K562 (cell line): ENCODE results near the gene TMEM217. TPM values are rescaled to one million over a fixed set of nuclear protein-coding genes. Genes with fewer than 3 reads are reported as not detected.
A peak's percentile ranks its signal among the peaks of the same experiment; 100 is the strongest.

Experiments used
- ARID1B ChIP-seq: fragments of 450-650 bp; IDR thresholded peaks from 2 replicates; pipeline ENCODE4 v1.6.1; 2016; ENCODE audit warnings: antibody characterized with exemption, mild to moderate bottlenecking, inconsistent platforms
- COPS2 ChIP-seq: fragments of 450-650 bp; conservative IDR thresholded peaks from 2 replicates; pipeline ENCODE4 v1.6.1; 2016; ENCODE audit warnings: mild to moderate bottlenecking, moderate library complexity
- DNMT1 ChIP-seq: fragments of 450-650 bp; IDR thresholded peaks from 2 replicates; pipeline ENCODE4 v1.6.1; 2016; ENCODE audit warnings: antibody characterized with exemption, mild to moderate bottlenecking
- GATA2 ChIP-seq: sonication (generic); formaldehyde crosslinking; IDR thresholded peaks from 2 replicates; pipeline ENCODE4 v1.4.0; 2020; ENCODE audit warnings: mild to moderate bottlenecking, missing genetic modification reagents
- HIVEP1 ChIP-seq: fragments of 250-450 bp; sonication (Bioruptor Pico); IDR thresholded peaks from 2 replicates; pipeline ENCODE4 v1.4.0; 2020; ENCODE audit warnings: mild to moderate bottlenecking
- HSF4 ChIP-seq: fragments of 250-450 bp; sonication (Bioruptor Pico); IDR thresholded peaks from 2 replicates; pipeline ENCODE4 v2.1.2; 2022; ENCODE audit warnings: mild to moderate bottlenecking, moderate library complexity, borderline replicate concordance
- LCOR ChIP-seq: sonication (generic); formaldehyde crosslinking; IDR thresholded peaks from 2 replicates; pipeline ENCODE4 v1.8.0; 2022; ENCODE audit warnings: mild to moderate bottlenecking, missing genetic modification reagents
- MECOM ChIP-seq: fragments of 250-450 bp; sonication (Bioruptor Pico); IDR thresholded peaks from 2 replicates; pipeline ENCODE4 v1.8.0; 2022; ENCODE audit warnings: inconsistent platforms
- NFIX ChIP-seq: fragments of 250-450 bp; sonication (Bioruptor Pico); IDR thresholded peaks from 2 replicates; pipeline ENCODE4 v1.4.0; 2020; ENCODE audit warnings: low read depth, mild to moderate bottlenecking, moderate library complexity
- NR0B1 ChIP-seq: fragments of 450-650 bp; IDR thresholded peaks from one replicate; pipeline ENCODE4 v1.6.1; 2018; ENCODE audit warnings: mild to moderate bottlenecking, moderate library complexity; ENCODE audit not compliant: partially characterized antibody
- RAD51 ChIP-seq: fragments of 450-650 bp; IDR thresholded peaks from 2 replicates; pipeline ENCODE4 v1.7.1; 2016; ENCODE audit warnings: low read depth, mild to moderate bottlenecking, borderline replicate concordance
- RBM25 ChIP-seq: fragments of 200-400 bp; formaldehyde crosslinking; IDR thresholded peaks from 2 replicates; pipeline ENCODE4 v1.6.1; 2018; ENCODE audit warnings: low read length, low read depth, moderate library complexity; ENCODE audit not compliant: severe bottlenecking
- SMAD1 ChIP-seq: fragments of 150-350 bp; IDR thresholded peaks from 2 replicates; pipeline ENCODE4 v1.6.1; 2014; ENCODE audit warnings: low read length, low read depth; ENCODE audit not compliant: partially characterized antibody
- SMAD2 ChIP-seq: fragments of 150-350 bp; IDR thresholded peaks from 2 replicates; pipeline ENCODE4 v1.6.1; 2014; ENCODE audit warnings: low read depth, mild to moderate bottlenecking, low read length
- SNIP1 ChIP-seq: fragments of 450-650 bp; IDR thresholded peaks from 2 replicates; pipeline ENCODE4 v1.7.1; 2017; ENCODE audit warnings: low read depth, mild to moderate bottlenecking
- THAP7 ChIP-seq: fragments of 250-450 bp; sonication (Bioruptor Pico); IDR thresholded peaks from 2 replicates; pipeline ENCODE4 v1.5.0; 2021
- ZNF121 ChIP-seq: sonication (generic); formaldehyde crosslinking; conservative IDR thresholded peaks from 2 replicates; pipeline ENCODE4 v1.8.0; 2022; ENCODE audit warnings: missing genetic modification reagents
- ZNF224 ChIP-seq: sonication (generic); formaldehyde crosslinking; IDR thresholded peaks from 2 replicates; pipeline ENCODE4 v1.8.0; 2022; ENCODE audit warnings: mild to moderate bottlenecking, missing genetic modification reagents
- ZNF3 ChIP-seq: fragments of 250-450 bp; sonication (Bioruptor Pico); IDR thresholded peaks from 2 replicates; pipeline ENCODE4 v1.5.0; 2021; ENCODE audit warnings: mild to moderate bottlenecking, moderate library complexity
- ZNF778 ChIP-seq: fragments of 450-650 bp; formaldehyde crosslinking; IDR thresholded peaks from 2 replicates; pipeline ENCODE4 v1.4.0; 2020; ENCODE audit warnings: mild to moderate bottlenecking, moderate library complexity
- polyA plus RNA-seq, 8 experiments: library from polyadenylated mRNA; depleted of rRNA in 4 of 8; stranded (reverse) in 5 of 8; unstranded in 3 of 8; fragments of >200 nt; fragmentation: Nextera tagmentation in 2 of 8; fragmentation: Illumina TruSeq in 1 of 8; extraction: Ambion mirVana in 2 of 8; extraction: Trizol in 1 of 8; gene quantifications; 2 replicates each; pipeline versions ENCODE4 v1.2.1 to v1.2.3, GENCODE V29; 2011 to 2014; ENCODE audit warnings: inconsistent platforms in 1 of 8, missing spikeins in 1 of 8
- total RNA-seq, 7 experiments: library from RNA; depleted of rRNA in 6 of 7; stranded (reverse); fragments of >200 nt in 6 of 7; fragmentation: Illumina TruSeq in 2 of 7; extraction: Trizol in 2 of 7; gene quantifications; 2 replicates each; pipeline versions ENCODE4 v1.2.1 to v1.2.3, GENCODE V29; 2011 to 2021; ENCODE audit warnings: low replicate concordance in 1 of 7
- TF ChIP-seq, protein P1 (sequence below): fragments of 450-650 bp; formaldehyde crosslinking; IDR thresholded peaks from 2 replicates; pipeline ENCODE4 v1.4.0; 2020; ENCODE audit warnings: mild to moderate bottlenecking, moderate library complexity
- TF ChIP-seq, protein P2 (sequence below): fragments of 250-450 bp; sonication (Bioruptor Pico); IDR thresholded peaks from 2 replicates; pipeline ENCODE4 v1.8.0; 2021; ENCODE audit warnings: mild to moderate bottlenecking, moderate library complexity
- TF ChIP-seq, protein P3 (sequence below): fragments of 450-650 bp; formaldehyde crosslinking; IDR thresholded peaks from 2 replicates; pipeline ENCODE4 v1.4.0; 2022; ENCODE audit warnings: missing genetic modification characterization

TMEM217 gene
- total and polyA plus RNA-seq, 9 of the 15 experiments (the other 6 are each of a cell fraction or from before 2014, with no cell fraction given) = 1.3 to 8.0 (median 1.9) TPM

- TF ChIP-seq THAP7 (peak; percentile 22; the same call in 1 of the 2 replicates), ZNF3 (CRISPR knock-in tag) (no peak), ARID1B (no peak), DNMT1 (no peak), LCOR (CRISPR knock-in tag) (no peak; the same call in 1 of the 2 replicates), GATA2 (CRISPR knock-in tag) (no peak), COPS2 (no peak), RBM25 (peak; percentile 6), ZNF121 (no peak), NFIX (no peak), NR0B1 (no peak), MECOM (CRISPR knock-in tag) (no peak), SNIP1 (no peak), ZNF778 (CRISPR knock-in tag) (no peak), HIVEP1 (CRISPR knock-in tag) (no peak), SMAD1 (peak; percentile 71), HSF4 (no peak), RAD51 (no peak), SMAD2 (no peak), ZNF224 (CRISPR knock-in tag) (no peak)
- TF ChIP-seq, protein P1, sequence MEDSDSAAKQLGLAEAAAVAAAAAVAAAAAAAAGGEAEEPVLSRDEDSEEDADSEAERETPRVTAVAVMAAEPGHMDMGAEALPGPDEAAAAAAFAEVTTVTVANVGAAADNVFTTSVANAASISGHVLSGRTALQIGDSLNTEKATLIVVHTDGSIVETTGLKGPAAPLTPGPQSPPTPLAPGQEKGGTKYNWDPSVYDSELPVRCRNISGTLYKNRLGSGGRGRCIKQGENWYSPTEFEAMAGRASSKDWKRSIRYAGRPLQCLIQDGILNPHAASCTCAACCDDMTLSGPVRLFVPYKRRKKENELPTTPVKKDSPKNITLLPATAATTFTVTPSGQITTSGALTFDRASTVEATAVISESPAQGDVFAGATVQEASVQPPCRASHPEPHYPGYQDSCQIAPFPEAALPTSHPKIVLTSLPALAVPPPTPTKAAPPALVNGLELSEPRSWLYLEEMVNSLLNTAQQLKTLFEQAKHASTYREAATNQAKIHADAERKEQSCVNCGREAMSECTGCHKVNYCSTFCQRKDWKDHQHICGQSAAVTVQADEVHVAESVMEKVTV (CRISPR knock-in tag) = no peak
- TF ChIP-seq, protein P2, sequence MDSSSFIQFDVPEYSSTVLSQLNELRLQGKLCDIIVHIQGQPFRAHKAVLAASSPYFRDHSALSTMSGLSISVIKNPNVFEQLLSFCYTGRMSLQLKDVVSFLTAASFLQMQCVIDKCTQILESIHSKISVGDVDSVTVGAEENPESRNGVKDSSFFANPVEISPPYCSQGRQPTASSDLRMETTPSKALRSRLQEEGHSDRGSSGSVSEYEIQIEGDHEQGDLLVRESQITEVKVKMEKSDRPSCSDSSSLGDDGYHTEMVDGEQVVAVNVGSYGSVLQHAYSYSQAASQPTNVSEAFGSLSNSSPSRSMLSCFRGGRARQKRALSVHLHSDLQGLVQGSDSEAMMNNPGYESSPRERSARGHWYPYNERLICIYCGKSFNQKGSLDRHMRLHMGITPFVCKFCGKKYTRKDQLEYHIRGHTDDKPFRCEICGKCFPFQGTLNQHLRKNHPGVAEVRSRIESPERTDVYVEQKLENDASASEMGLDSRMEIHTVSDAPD (CRISPR knock-in tag) = peak; percentile 89
- TF ChIP-seq, protein P3, sequence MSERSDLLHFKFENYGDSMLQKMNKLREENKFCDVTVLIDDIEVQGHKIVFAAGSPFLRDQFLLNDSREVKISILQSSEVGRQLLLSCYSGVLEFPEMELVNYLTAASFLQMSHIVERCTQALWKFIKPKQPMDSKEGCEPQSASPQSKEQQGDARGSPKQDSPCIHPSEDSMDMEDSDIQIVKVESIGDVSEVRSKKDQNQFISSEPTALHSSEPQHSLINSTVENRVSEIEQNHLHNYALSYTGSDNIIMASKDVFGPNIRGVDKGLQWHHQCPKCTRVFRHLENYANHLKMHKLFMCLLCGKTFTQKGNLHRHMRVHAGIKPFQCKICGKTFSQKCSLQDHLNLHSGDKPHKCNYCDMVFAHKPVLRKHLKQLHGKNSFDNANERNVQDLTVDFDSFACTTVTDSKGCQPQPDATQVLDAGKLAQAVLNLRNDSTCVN = no peak
Observed at GRCh38 chr6:37170273-37171200, 87.4 kb downstream of the TMEM217 start (continued).
